ENCODE measurements around the gene JSRP1. TPM values are rescaled to one million over a fixed set of nuclear protein-coding genes. Genes with fewer than 3 reads are reported as not detected.

JSRP1 gene
- total RNA-seq, 1 donor = 0.72 TPM

DNA sequence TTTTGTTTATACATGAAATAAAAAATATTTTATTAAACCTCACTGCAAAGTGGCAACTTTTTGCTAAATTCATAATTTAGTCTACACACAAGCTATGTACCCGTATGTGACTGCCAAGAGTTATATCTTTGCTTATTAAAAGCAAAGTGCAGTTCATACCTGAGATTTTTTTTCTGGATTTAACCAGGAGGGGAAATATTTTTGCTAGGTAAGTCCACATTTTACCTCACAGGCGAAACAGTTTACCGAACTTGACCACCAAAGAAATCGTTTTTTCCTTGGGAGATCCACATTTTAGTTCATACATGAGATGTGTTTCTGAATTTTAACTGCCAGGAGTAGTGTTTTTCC lies 12.2 kb upstream of the JSRP1 start:
- Histone ChIP-seq H3K36me3 (ENCODE audit: insufficient read depth, low read length) (peaks cover 20% of the 10 kb centered on the region), H3K9me3 (ENCODE audit: low read depth, low read length) (no peaks in the 10 kb centered on the region), H3K4me2 (ENCODE audit: insufficient read depth, low read length) (peak overlapping the region; percentile 84), H3K79me2 (ENCODE audit: insufficient read depth, low read length) (peaks cover 42% of the 10 kb centered on the region), H3K4me3 (ENCODE audit: insufficient read depth, low read length) (peak overlapping the region; percentile 98), H3K27me3 (ENCODE audit: insufficient read depth, low read length) (no peaks in the 10 kb centered on the region), H3K27ac (ENCODE audit: low read depth, low read length) (no peak overlapping the region), H2AFZ (ENCODE audit: low read length) (peak overlapping the region; percentile 76), H3K4me1 (ENCODE audit: insufficient read depth, low read length) (peaks cover 31% of the 10 kb centered on the region), H4K20me1 (ENCODE audit: insufficient read depth, low read length) (peaks cover 33% of the 10 kb centered on the region)
- TF ChIP-seq, protein P1, sequence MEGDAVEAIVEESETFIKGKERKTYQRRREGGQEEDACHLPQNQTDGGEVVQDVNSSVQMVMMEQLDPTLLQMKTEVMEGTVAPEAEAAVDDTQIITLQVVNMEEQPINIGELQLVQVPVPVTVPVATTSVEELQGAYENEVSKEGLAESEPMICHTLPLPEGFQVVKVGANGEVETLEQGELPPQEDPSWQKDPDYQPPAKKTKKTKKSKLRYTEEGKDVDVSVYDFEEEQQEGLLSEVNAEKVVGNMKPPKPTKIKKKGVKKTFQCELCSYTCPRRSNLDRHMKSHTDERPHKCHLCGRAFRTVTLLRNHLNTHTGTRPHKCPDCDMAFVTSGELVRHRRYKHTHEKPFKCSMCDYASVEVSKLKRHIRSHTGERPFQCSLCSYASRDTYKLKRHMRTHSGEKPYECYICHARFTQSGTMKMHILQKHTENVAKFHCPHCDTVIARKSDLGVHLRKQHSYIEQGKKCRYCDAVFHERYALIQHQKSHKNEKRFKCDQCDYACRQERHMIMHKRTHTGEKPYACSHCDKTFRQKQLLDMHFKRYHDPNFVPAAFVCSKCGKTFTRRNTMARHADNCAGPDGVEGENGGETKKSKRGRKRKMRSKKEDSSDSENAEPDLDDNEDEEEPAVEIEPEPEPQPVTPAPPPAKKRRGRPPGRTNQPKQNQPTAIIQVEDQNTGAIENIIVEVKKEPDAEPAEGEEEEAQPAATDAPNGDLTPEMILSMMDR (IDR thresholded peaks at IDR 0.05; ENCODE audit: extremely low read depth, low read depth, low read length) = no peak
- peak; percentile 69 for DNase-seq (ENCODE audit: insufficient read length, low spot score, missing footprints)

DNA sequence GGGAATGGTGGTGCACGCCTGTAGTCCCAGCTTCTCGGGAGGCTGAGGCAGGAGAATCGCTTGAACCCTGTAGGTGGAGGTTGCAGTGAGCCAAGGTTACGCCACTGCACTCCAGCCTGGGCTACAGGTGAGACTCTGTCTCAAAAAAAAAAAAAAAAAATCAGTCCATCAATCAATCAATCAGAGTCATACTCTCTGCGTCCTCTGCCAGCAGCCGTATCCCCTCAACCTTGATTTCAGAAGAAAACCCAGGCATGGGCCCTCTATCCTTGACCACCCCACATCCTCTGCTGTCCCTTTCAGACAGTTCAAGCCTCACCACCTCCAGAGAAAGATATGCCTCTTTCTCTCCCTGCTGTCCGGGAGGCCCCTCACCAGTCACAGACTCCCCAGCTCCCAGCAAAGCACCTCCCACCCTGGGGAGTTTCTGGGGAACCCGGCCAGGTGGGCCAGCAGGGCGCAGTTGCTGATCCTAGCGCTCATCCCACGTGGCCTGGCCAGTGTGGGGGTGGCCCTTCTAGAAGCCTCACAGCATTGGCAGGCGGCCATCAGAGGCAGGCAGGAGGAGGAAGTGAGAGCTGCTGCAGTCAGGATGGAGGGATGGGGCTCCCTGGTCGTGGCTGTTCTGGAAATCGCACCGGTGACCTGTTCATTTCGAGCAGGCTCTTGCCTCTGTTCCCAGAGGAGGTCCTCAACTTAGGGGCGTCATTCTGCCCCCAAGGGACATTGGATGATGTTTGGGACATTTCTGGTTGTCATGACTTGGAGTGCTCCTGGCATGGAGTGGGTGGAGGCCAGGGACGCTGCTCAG lies 10.2 kb upstream of the JSRP1 start:
- no peak overlapping the region for H3K4me3 ChIP-seq (ENCODE audit: insufficient read depth, low read length)
- TF ChIP-seq, protein P1 (IDR thresholded peaks at IDR 0.05; ENCODE audit: extremely low read depth, low read depth, low read length) = no peak
- peak; percentile 97 for DNase-seq (ENCODE audit: insufficient read length, low spot score, missing footprints)
- peaks cover 24% of the 10 kb centered on the region for H3K79me2 ChIP-seq (ENCODE audit: insufficient read depth, low read length)
- H2AFZ ChIP-seq (ENCODE audit: low read length) = peak overlapping the region; percentile 80
- H3K27me3 ChIP-seq (ENCODE audit: insufficient read depth, low read length) = no peaks in the 10 kb centered on the region
- H3K9me3 ChIP-seq (ENCODE audit: low read depth, low read length) = no peaks in the 10 kb centered on the region
- peaks cover 12% of the 10 kb centered on the region for H4K20me1 ChIP-seq (ENCODE audit: insufficient read depth, low read length)
- H3K27ac ChIP-seq (ENCODE audit: low read depth, low read length) = no peak overlapping the region
- peak overlapping the region; percentile 25 for H3K4me2 ChIP-seq (ENCODE audit: insufficient read depth, low read length)
- H3K36me3 ChIP-seq (ENCODE audit: insufficient read depth, low read length) = peaks cover 2% of the 10 kb centered on the region
- H3K4me1 ChIP-seq (ENCODE audit: insufficient read depth, low read length) = peaks cover 14% of the 10 kb centered on the region

DNA sequence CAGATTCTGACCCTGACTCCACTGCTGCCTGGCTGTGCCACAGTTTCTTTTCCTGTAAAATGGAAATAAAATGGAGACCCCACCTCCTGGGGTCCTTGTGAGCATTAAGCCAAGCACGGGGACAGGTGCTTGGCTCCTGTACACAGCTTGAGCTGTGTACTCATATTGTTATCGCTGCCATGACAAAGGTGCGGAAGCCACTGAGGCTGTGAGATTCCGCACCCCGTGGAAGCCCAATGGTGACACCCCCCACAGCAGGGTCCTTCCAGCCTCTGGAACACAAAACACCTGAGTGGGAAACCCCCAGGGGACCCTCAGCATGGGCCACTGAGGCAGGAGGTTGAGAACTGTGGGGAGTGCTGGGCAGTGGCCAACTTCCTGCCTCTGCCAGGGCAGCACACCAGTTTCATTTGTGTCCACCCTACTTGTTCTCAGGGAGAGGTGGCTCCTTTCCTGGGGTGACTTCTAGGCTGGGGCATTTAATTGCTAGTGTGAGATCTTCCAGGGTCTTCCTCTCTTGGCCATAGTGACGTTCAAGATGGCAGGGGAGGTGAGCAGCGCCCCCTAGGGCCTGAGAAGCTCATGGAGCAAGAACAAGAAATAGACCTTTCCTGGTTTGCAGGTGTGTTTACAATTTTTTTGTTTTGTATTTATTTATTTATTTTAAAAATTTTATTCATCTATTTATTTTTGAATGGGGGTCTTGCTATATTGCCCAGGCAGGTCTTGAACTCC lies 5.4 kb upstream of the JSRP1 start:
- peaks cover 8% of the 10 kb centered on the region for H3K4me1 ChIP-seq (ENCODE audit: insufficient read depth, low read length)
- TF ChIP-seq, protein P1 (IDR thresholded peaks at IDR 0.05; ENCODE audit: extremely low read depth, low read depth, low read length) = peak; percentile 67
- H3K36me3 ChIP-seq (ENCODE audit: insufficient read depth, low read length) = no peaks in the 10 kb centered on the region
- no peaks in the 10 kb centered on the region for H3K9me3 ChIP-seq (ENCODE audit: low read depth, low read length)
- DNase-seq (ENCODE audit: insufficient read length, low spot score, missing footprints) = peak; percentile 67
- no peak overlapping the region for H3K4me2 ChIP-seq (ENCODE audit: insufficient read depth, low read length)
- no peak overlapping the region for H3K27ac ChIP-seq (ENCODE audit: low read depth, low read length)
- H3K79me2 ChIP-seq (ENCODE audit: insufficient read depth, low read length) = no peaks in the 10 kb centered on the region
- H2AFZ ChIP-seq (ENCODE audit: low read length) = no peak overlapping the region
- H3K27me3 ChIP-seq (ENCODE audit: insufficient read depth, low read length) = no peaks in the 10 kb centered on the region
- no peak overlapping the region for H3K4me3 ChIP-seq (ENCODE audit: insufficient read depth, low read length)
- no peaks in the 10 kb centered on the region for H4K20me1 ChIP-seq (ENCODE audit: insufficient read depth, low read length)

- H3K36me3 ChIP-seq (ENCODE audit: insufficient read depth, low read length) = no peaks in the 10 kb centered on the region
- H3K27ac ChIP-seq (ENCODE audit: low read depth, low read length) = no peak overlapping the region
- H3K9me3 ChIP-seq (ENCODE audit: low read depth, low read length) = no peaks in the 10 kb centered on the region
- H3K4me3 ChIP-seq (ENCODE audit: insufficient read depth, low read length) = no peak overlapping the region
- DNase-seq (ENCODE audit: insufficient read length, low spot score, missing footprints) = peak; percentile 91
- no peaks in the 10 kb centered on the region for H4K20me1 ChIP-seq (ENCODE audit: insufficient read depth, low read length)
- H3K4me2 ChIP-seq (ENCODE audit: insufficient read depth, low read length) = no peak overlapping the region
- H3K27me3 ChIP-seq (ENCODE audit: insufficient read depth, low read length) = no peaks in the 10 kb centered on the region
- H3K4me1 ChIP-seq (ENCODE audit: insufficient read depth, low read length) = peaks cover 5% of the 10 kb centered on the region
- TF ChIP-seq, protein P1 (IDR thresholded peaks at IDR 0.05; ENCODE audit: extremely low read depth, low read depth, low read length) = no peak
- H2AFZ ChIP-seq (ENCODE audit: low read length) = no peak overlapping the region
- no peaks in the 10 kb centered on the region for H3K79me2 ChIP-seq (ENCODE audit: insufficient read depth, low read length)
These were observed 4.2 kb upstream of the JSRP1 start for GRCh38 chr19:2260341-2260805.
